Islet of Langerhans (tissue), 1 donor: Measurements from ENCODE around the gene MRPS18B.
A peak's percentile ranks its signal among the peaks of the same experiment; 100 is the strongest.

ENCODE experiments used
- FAIRE-seq: peaks from one replicate; lab custom pipeline; 2011; peaks lifted over from hg19 to GRCh38; lab: Jason Lieb, UNC

The MRPS18B gene

DNA sequence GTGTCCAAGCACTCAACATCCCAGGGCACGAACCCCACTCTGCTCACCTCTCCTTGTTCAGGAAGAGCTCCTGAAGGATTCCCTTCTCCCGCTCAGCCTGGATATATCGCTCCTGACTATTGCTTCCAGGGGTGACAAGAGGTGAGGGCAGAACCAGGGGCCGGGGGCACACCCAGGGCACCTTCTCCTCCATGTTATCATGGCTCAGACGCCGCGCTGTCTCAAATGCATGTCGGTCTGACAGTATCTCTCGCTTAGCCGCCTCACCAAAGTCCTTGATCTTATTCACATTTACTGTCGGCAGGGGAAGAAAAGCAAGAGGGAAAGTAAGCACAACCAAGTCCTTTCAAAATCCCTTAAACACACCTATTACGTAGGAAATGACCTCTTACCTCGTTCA is 13.7 kb upstream of the MRPS18B start:
- FAIRE-seq, result no peak

- no peak for FAIRE-seq
Observed at GRCh38 chr6:30610065-30610464, 7.6 kb upstream of the MRPS18B start.

DNA sequence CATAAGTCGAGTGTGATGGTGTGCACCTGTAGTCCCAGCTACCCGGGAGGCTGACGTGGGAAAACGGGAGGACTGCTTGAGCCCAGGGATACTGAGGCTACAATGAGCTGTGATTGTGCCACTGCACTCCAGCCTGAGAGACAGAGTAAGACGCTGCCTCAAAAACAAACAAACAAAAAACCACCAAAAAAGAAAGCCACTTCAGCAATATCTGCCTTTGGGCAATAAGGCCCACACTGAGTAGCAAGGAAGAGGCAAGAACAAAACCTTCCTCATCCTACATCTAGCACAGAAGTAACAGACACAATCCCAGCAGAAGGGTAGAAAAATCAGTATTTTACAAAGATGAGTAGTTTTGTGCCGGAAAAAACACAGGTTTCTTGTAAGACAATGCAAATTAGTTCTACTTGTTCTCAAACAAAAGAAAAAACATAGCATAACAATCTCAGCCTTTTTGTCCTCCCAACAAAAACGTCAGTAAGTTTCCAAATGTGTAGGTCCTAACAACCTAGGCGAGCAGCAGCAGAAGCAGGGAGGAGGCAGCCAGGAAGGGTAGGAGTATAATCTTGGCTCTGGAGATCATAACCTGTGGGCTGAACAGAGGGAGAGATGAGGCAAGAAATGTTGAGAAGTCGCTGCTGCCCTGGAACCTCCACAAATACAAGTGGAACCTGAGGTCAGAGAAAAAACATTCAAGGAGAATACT is 6.3 kb upstream of the MRPS18B start:
- no peak for FAIRE-seq

DNA sequence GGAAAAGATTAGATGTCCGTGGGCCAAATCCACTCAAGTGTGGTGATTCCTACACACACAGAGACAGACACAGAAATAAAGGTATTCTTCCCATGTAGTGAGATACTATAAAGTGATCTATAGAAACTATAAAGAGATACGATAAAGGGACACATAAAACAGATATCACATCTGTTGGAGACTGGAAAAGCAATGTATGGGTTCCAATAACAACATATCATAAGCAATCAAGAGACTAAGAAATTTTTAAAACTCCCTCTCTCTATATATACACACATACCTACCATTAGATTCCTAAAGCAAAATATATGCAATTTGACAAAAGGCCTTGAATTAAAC is 5.8 kb upstream of the MRPS18B start:
- no peak for FAIRE-seq

DNA sequence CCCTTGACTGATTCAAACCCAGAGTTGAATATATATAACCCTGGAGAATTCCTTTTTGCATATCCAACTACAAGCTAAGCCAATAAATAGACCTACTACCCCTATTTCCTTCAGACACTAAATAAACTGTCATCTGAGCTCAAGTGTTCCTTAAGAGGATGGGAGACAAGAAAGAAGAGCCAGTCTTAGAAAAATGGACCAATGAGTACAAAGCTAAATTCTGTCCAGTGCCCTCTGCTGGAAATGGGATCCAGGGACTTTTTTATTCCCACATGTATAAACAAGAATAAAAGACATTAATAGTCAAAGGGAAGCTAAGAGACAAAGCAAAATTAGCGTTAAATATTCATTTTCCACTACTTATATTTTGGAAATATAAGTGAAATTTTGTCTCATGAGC is 5.4 kb upstream of the MRPS18B start:
- no peak for FAIRE-seq

DNA sequence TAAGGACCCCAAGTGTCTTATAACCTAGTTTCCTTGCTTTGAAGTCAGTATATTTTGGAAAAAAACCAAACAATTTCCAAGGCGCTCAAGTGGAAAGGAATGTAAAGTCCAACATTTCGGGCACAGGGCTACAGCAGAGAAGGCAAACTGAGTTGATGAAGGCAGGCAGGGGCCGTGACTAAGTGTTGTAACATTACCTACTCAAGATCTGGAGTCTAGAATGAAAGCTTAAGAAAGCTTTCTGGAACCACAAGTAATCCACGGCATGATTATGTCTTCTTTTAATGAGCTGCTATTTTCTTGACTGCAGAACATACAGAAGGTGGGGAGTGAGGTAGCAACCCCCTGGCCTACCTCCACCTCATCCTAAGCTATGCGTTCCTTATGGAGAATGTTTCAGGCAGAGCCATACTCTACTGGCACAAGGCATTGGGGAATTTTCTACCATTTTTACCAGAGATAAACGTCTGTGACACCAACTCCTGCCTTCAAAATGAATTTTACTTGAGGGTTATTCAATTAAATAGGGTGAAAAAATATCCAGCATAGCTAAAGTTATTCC is 4.9 kb upstream of the MRPS18B start:
- FAIRE-seq, result no peak

- FAIRE-seq, result no peak
Observed at GRCh38 chr6:30613251-30614043, 4.2 kb upstream of the MRPS18B start.

- FAIRE-seq, result no peak
Observed at GRCh38 chr6:30614044-30614842, 3.4 kb upstream of the MRPS18B start.

DNA sequence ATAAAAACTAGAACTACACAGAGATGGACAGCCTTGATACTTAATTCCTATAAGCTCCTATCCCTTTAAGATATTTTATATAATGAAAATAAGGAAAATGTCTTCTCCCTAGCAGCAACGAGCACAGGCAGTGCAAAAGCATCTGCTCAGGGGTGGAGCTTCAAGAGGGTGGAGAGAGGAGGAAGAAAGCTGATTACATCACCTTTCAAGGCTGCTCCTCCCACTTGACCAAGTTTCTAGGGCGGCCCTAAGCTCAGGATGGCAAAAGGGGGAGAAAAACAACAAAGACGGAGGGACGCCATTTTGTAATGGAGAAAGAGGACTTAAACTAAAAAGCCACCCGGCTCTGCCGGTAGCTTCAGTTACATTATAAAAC is 2.8 kb upstream of the MRPS18B start:
- peak; percentile 80 for FAIRE-seq

- peak; percentile 73 for FAIRE-seq
Observed at GRCh38 chr6:30615219-30615957, 2.3 kb upstream of the MRPS18B start.

DNA sequence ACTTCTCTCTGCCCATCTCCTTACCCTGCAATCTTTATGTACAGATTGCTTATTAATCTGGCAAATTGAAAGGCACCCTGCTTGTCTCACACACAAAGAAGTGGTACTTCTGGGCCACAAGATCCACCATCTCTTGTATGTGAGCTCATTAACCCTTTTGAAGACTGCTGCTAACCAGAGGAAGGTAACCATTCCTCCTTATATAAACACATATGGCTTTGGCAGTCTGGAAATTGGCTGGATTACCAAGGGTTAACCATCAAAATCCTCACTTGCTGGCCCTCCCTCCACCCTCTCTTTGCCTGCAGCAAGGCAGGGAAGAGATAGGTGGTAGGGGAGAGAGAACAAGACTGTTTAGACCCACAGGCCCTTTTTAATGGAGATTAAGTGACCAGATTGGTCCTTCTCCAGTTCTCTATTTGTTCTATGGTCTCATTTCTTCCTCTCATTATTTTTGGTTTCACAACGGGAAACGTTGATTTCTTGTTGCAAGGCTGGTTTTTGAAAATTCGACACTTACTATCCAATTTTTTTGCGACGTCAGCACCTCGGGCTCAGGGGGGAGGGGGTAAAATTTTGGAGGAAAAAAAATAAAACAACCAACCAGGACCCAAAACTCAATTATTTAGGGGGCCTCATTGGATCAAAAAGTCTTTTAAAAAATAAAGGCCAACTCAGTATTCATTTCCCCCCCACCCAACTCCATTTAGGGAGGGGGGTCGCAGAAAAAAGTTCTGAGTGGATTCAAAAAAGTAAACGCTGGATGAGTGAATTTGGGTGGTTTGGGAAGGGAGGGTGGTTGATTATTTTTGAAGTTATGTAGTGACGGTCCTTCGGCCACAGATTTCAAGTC is 1.5 kb upstream of the MRPS18B start:
- no peak for FAIRE-seq

DNA sequence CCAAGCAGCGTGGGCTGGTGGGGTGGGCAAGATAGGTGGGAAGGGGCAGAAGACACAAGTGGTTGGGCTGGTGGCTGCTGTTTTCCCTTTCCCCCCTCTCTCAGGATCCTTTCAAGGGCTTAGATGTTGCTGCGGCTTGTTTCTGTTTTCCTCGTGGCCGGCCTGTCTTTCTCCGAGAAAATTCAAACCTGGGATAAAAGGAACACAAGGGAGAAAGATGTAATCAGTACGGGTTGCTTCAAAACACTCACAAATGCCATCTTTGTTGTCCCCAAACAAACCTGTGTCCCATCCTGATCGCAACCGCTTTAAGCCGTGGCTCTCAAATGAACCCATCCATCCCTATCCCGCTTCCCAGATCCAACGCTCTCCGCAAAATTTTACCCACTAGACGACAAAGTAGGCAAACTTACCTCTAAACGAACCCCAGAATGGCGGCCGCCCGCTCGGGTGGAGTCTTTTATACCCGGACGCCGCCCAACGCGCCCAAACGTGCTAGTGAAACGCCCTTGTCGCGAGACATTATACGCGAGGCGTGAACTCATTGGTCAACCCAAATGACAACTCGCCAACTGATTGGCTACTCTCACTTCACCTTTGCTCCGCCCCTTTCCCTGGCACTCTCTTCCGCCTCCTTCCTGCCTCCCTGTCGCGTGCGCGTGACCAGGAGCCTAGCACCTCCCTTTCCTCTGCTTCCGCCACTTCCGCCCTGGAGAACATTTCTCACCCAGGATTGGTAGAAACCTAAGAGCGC is 652 bp upstream of the MRPS18B start, which contains the start of gene PPP1R10:
Gene PPP1R10, minus strand, starts transcription at position 433 of the 754 bp plus-strand sequence. CDS start 7,299 bp downstream, outside the sequence.
- FAIRE-seq, result no peak

DNA sequence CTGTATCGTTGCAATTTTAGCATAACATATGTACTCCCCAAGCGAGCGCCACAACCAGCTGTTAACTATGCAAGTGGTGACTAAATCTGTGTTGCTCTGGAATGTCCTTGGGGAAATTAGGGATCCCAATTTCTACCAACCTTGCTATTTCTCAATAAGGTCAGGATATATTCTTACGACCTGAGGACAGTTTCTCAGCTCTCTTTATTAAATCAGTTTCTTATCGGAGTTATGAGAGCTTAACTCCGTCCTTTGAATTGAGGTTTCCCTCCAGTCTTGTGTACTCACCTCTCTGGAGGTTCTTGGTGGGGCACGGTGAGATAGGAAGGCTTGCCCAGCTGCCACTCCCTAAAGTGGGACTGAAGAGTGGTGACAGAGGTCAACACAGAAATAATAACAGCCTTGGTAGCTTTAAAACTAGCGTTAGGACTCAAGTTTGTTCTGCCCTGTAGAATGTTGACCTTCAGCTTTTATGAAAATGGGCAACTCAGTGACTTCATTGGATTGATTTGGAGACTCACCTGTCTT is 694 bp downstream of the MRPS18B start:
- FAIRE-seq, result no peak

- no peak for FAIRE-seq
Observed at GRCh38 chr6:30619561-30619960, 1.9 kb downstream of the MRPS18B start.

DNA sequence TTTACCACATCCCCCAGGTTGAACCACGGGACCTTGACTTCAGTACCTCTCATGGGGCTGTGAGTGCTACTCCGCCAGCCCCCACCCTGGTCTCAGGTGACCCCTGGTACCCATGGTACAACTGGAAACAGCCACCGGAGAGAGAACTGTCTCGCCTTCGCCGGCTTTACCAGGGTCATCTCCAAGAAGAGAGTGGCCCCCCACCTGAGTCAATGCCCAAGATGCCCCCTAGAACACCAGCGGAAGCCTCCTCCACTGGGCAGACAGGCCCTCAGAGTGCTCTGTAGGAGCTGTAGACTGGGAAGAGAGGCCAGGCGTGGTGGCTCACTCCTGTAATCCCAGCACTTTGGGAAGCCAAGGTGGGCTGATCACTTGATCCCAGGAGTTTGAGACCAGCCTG is 7.9 kb downstream of the MRPS18B start:
- FAIRE-seq, result no peak

DNA sequence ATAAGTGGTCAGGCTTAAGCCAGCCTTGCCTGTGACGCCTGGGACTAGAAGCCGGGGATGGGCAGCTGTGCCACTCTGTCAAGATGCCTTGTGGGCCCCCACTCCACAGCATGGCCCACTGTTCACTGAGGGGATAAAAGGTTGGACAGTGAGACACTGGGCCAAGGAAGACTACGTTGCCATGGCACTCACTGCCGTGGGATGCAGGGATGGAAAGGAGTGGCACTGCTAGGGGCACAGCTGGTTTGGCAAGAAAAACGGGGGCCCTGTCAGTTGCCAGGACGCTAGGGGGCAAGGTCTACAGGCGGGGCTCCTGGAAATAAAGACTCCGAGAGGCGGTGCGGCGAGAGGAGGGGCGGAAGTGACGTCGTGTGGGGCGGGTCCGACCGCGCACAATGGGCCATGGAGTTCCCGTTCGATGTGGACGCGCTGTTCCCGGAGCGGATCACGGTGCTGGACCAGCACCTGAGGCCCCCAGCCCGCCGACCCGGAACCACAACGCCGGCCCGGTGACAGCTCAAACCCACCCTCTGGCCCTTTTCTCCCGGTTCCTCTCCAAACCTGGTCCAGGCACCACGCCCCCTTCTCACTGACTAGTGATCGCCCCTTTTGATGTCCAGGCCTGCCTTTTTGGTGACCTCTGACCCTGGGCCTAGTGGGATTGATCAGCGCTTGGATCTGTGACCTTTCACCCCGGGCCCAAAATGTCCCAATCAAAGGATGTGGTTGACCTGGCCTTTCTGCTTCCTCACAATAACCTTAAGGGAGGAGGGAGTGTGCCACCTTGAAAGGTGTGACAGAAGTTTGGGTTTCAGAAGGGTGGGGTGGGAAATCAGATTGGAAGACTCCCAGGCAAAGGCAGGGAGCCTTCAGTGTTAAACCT is 9.1 kb downstream of the MRPS18B start, which contains the start of gene ATAT1:
Gene ATAT1, plus strand, starts transcription at position 391 of the 883 bp plus-strand sequence.
- no peak for FAIRE-seq

- FAIRE-seq, result no peak
Observed at GRCh38 chr6:30635834-30636233, 18.2 kb downstream of the MRPS18B start.

GRCh38 chr6:30640481-30640880 is 22.8 kb downstream of the MRPS18B start:
- no peak for FAIRE-seq

DNA sequence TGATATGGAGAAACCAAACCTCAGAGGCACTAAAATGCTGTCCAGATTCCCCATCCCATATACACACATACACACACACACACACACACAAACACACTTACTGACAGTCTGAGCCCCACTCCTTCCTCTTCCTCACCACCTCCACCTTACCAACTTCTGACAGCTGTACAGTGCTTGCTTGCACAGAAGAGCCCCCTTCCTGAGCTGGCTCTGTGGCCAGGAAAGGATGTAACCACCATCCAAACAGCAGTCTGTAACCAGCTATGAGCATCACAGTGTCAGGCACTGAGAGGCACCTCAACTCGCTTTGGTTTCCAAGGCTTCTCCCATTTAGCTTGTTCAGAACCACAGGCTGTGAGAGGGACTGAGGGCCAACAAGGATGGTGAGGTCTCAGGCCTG is 23.4 kb downstream of the MRPS18B start:
- FAIRE-seq, result no peak
